Right lobe of liver (tissue), 4 donors: Measurements from ENCODE around the gene SLC2A11.

Experiments
- POLR2A ChIP-seq: fragments of 450-650 bp; IDR thresholded peaks from one replicate; pipeline ENCODE4 v1.6.1; 2017; ENCODE audit warnings: antibody characterized with exemption, mild to moderate bottlenecking
- TF ChIP-seq, protein P1 (sequence below), 4 donors: fragments of 200-600 bp in 3 of 4; fragments of 450-650 bp in 1 of 4; IDR thresholded peaks; one replicate each; pipeline versions ENCODE4 v1.5.1 to v1.8.0; 2016 to 2022; ENCODE audit warnings: antibody characterized with exemption in 4 of 4, mild to moderate bottlenecking in 2 of 4
- donor health status: DM: no; HTN: no; CAD: no.
- donor health status: DM: no; HTN: no; CAD: no.
- donor health status: DM: no; HTN: yes; CAD: no.

DNA sequence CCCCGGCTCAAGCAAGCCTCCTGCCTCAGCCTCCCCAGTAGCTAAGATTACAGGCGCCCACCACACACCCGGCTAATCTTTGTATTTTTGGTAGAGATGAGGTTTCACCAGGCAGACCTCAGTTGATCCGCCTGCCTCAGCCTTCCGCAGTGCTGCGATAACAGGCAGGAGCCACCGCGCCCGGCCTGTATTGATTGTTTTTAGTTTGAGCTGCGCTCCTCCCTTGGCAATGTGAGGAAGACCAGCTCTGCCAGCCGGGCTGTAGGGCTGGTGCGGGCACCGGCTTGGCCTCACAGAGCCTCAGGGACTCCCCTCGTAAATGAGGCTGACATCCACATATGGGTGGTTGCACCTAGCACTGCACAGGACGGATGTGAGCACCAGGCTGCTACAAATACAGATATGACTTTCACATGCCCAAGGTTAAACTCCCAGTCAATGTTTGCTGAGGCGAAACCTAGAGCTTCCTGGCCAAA is 7.5 kb upstream of the SLC2A11 start:
- TF ChIP-seq, protein P1, sequence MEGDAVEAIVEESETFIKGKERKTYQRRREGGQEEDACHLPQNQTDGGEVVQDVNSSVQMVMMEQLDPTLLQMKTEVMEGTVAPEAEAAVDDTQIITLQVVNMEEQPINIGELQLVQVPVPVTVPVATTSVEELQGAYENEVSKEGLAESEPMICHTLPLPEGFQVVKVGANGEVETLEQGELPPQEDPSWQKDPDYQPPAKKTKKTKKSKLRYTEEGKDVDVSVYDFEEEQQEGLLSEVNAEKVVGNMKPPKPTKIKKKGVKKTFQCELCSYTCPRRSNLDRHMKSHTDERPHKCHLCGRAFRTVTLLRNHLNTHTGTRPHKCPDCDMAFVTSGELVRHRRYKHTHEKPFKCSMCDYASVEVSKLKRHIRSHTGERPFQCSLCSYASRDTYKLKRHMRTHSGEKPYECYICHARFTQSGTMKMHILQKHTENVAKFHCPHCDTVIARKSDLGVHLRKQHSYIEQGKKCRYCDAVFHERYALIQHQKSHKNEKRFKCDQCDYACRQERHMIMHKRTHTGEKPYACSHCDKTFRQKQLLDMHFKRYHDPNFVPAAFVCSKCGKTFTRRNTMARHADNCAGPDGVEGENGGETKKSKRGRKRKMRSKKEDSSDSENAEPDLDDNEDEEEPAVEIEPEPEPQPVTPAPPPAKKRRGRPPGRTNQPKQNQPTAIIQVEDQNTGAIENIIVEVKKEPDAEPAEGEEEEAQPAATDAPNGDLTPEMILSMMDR (IDR thresholded peaks at IDR 0.05): no peak
- TF ChIP-seq POLR2A: no peak
